ENCODE data around the gene HNRNPUL2. TPM values are rescaled to one million over a fixed set of nuclear protein-coding genes. Genes with fewer than 3 reads are reported as not detected.
"Not testable (repeated sequence)": the region's sequence is repeated elsewhere in the genome, so short reads cannot be mapped to it uniquely, and the experiment has no call there.

HNRNPUL2 gene
- total and polyA plus RNA-seq, 2 of the 4 experiments (the other 2 are of a cell fraction), result 3.9 to 30.2 TPM

DNA sequence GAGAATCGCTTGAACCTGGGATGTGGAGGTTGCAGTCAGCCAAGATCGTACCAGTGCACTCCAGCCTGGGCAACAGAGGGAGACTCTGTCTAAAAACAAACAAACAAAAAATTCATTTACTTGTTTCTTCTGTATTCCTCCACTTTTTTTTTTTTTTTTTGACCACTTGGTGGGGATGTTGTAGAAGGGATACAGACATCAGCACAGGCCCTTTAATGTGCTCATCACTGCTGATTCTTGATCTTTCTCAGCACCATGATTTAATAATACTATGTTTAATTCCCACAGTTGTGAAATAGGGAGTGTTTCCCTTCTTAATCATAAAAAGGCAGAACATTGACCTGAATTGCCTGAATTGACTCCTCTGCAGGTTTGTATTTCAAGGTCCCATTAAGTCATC, 5.6 kb upstream of the HNRNPUL2 start:
- no peak overlapping the region for H3K23ac ChIP-seq (ENCODE audit: low read depth, low read length)
- H3K4me2 ChIP-seq (ENCODE audit: low read depth, low read length), result no peak overlapping the region
- intact Hi-C loops (cut with micrococcal nuclease), result no loop called here
- peaks cover 2% of the 10 kb centered on the region; the same call in 1 of the 2 replicates for H3K4me1 ChIP-seq (ENCODE audit: control insufficient read depth, insufficient read depth, low read length)
- H2BK120ac ChIP-seq (ENCODE audit: low read depth, low read length), result no peak overlapping the region
- H2AK5ac ChIP-seq (ENCODE audit: low read depth, low read length), result no peak overlapping the region
- no peak overlapping the region for H4K8ac ChIP-seq (ENCODE audit: low read depth in 2 of 2, low read length in 2 of 2)
- ATAC-seq (ENCODE audit: low read depth) (no peak), DNase-seq (peak; percentile 36)
- H2BK15ac ChIP-seq (ENCODE audit: low read depth, low read length), result no peak overlapping the region
- H2AFZ ChIP-seq (replicated peaks; ENCODE audit: low read length, poor library complexity), result no peak overlapping the region
- H3K9me1 ChIP-seq (ENCODE audit: insufficient read depth, low read length), result no peaks in the 10 kb centered on the region
- H3K14ac ChIP-seq (replicated peaks; ENCODE audit: low read depth, low read length), result no peak overlapping the region
- H3K18ac ChIP-seq (ENCODE audit: low read depth, low read length), result no peak overlapping the region
- ChIA-PET CTCF (interaction anchor here (0.7 kb wide), 1 partner anchor 13 kb away, joined by 3 read pairs; no protein-coding TSS in a partner anchor), POLR2A (ENCODE audit: unreplicated experiment) (no interaction called here)
- H3K9me3 ChIP-seq (ENCODE audit: control insufficient read depth, insufficient read depth, low read length), result no peaks in the 10 kb centered on the region
- WGBS, 2 experiments (ENCODE audit: extremely low coverage in 2 of 2, insufficient read length in 1 of 2), result no CpG with 5 or more reads among the region's 2 CpGs
- no peak overlapping the region for H4K91ac ChIP-seq (ENCODE audit: insufficient read depth, low read depth, low read length)
- no peak overlapping the region for H2BK5ac ChIP-seq (ENCODE audit: low read depth, low read length, poor library complexity, severe bottlenecking)
- no TSS peak for BruUV-seq (replicated peaks)
- in situ Hi-C loops (cut with MboI; ENCODE audit: low sequenced_read_pairs), result no loop called here
- peak; percentile 46 for TF ChIP-seq RAD21 (IDR thresholded peaks at IDR 0.05; ENCODE audit: low read length)
- 0 out of 2 replicates have a peak, but pooled peaks have one; percentile 21 for TF ChIP-seq CEBPB (IDR thresholded peaks at IDR 0.05; ENCODE audit: low read depth, low read length)
- no peak for TF ChIP-seq RFX5 (IDR thresholded peaks at IDR 0.05; ENCODE audit: low read depth, low read length)
- TF ChIP-seq, protein P1, sequence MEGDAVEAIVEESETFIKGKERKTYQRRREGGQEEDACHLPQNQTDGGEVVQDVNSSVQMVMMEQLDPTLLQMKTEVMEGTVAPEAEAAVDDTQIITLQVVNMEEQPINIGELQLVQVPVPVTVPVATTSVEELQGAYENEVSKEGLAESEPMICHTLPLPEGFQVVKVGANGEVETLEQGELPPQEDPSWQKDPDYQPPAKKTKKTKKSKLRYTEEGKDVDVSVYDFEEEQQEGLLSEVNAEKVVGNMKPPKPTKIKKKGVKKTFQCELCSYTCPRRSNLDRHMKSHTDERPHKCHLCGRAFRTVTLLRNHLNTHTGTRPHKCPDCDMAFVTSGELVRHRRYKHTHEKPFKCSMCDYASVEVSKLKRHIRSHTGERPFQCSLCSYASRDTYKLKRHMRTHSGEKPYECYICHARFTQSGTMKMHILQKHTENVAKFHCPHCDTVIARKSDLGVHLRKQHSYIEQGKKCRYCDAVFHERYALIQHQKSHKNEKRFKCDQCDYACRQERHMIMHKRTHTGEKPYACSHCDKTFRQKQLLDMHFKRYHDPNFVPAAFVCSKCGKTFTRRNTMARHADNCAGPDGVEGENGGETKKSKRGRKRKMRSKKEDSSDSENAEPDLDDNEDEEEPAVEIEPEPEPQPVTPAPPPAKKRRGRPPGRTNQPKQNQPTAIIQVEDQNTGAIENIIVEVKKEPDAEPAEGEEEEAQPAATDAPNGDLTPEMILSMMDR (conservative IDR thresholded peaks at IDR 0.05; ENCODE audit: low read depth, low read length), result peak; percentile 28; the same call in 1 of the 2 replicates
- H4K5ac ChIP-seq (ENCODE audit: low read depth, low read length), result no peak overlapping the region
- no peak overlapping the region for H3K27ac ChIP-seq (ENCODE audit: insufficient read depth, low read length)
- peaks cover 18% of the 10 kb centered on the region for H3K36me3 ChIP-seq (ENCODE audit: control insufficient read depth, insufficient read depth, low read length)
- peaks cover 3% of the 10 kb centered on the region for H4K20me1 ChIP-seq (ENCODE audit: insufficient read depth, low read length)
- no peak overlapping the region for H3K4me3 ChIP-seq (ENCODE audit: insufficient read depth, low read depth, low read length)
- H3K27me3 ChIP-seq (ENCODE audit: control insufficient read depth, insufficient read depth, low read length), result no peaks in the 10 kb centered on the region
- H2BK20ac ChIP-seq (ENCODE audit: low read depth, low read length), result no peak overlapping the region
- dilution Hi-C loops (cut with HindIII; ENCODE audit: low sequenced_read_pairs, unreplicated experiment), result no loop called here
- no peak overlapping the region for H3K4ac ChIP-seq (ENCODE audit: low read depth, low read length)
- no peak overlapping the region for H2AK9ac ChIP-seq (replicated peaks; ENCODE audit: low read depth, low read length, poor library complexity)
- no peak overlapping the region for H3K56ac ChIP-seq (ENCODE audit: extremely low read depth, insufficient read depth, low read length)
- H3K79me1 ChIP-seq (ENCODE audit: low read depth in 1 of 2, low read length in 2 of 2), result peaks cover 16 to 40% of the 10 kb centered on the region in 2 experiments
- no peak overlapping the region for H3K9ac ChIP-seq (ENCODE audit: low read depth, low read length)

DNA sequence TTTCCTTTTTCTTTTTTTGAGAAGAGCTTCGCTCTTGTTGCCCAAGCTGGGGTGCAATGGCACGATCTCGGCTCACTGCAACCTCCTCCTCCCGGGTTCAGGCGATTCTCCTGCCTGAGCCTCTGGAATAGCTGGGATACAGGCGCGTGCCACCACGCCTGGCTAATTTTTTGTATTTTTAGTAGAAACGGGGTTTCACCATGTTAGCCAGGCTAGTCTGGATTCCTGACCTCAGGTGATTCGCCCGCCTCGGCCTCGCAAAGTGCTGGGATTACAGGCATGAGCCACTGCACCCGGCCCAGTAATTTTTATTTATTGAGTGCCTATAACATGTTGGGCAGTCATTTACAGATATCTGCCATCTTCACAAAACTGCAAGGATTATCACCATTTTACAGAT, 2.8 kb upstream of the HNRNPUL2 start:
- H2BK5ac ChIP-seq (ENCODE audit: low read depth, low read length, poor library complexity, severe bottlenecking); H4K8ac ChIP-seq (ENCODE audit: low read depth in 2 of 2, low read length in 2 of 2); H3K27ac ChIP-seq (ENCODE audit: insufficient read depth, low read length); H2AK9ac ChIP-seq (replicated peaks; ENCODE audit: low read depth, low read length, poor library complexity); POLR2A ChIA-PET (ENCODE audit: unreplicated experiment); DNase-seq; H3K9me3 ChIP-seq (ENCODE audit: control insufficient read depth, insufficient read depth, low read length); H3K18ac ChIP-seq (ENCODE audit: low read depth, low read length); H2AK5ac ChIP-seq (ENCODE audit: low read depth, low read length); H3K9ac ChIP-seq (ENCODE audit: low read depth, low read length); H3K4ac ChIP-seq (ENCODE audit: low read depth, low read length); H2BK20ac ChIP-seq (ENCODE audit: low read depth, low read length); ATAC-seq (ENCODE audit: low read depth); dilution Hi-C loops (cut with HindIII; ENCODE audit: low sequenced_read_pairs, unreplicated experiment); H2AFZ ChIP-seq (replicated peaks; ENCODE audit: low read length, poor library complexity); BruUV-seq (replicated peaks); H4K91ac ChIP-seq (ENCODE audit: insufficient read depth, low read depth, low read length); H3K36me3 ChIP-seq (ENCODE audit: control insufficient read depth, insufficient read depth, low read length); H3K4me1 ChIP-seq (ENCODE audit: control insufficient read depth, insufficient read depth, low read length); H3K9me1 ChIP-seq (ENCODE audit: insufficient read depth, low read length); intact Hi-C loops (cut with micrococcal nuclease); H2BK120ac ChIP-seq (ENCODE audit: low read depth, low read length); H3K56ac ChIP-seq (ENCODE audit: extremely low read depth, insufficient read depth, low read length); H2BK15ac ChIP-seq (ENCODE audit: low read depth, low read length); in situ Hi-C loops (cut with MboI; ENCODE audit: low sequenced_read_pairs); H3K27me3 ChIP-seq (ENCODE audit: control insufficient read depth, insufficient read depth, low read length); H3K14ac ChIP-seq (replicated peaks; ENCODE audit: low read depth, low read length); H4K5ac ChIP-seq (ENCODE audit: low read depth, low read length); H3K4me3 ChIP-seq (ENCODE audit: insufficient read depth, low read depth, low read length): not testable (repeated sequence)
- Histone ChIP-seq H3K23ac (ENCODE audit: low read depth, low read length) (peak overlapping the region; percentile 12; the same call in 1 of the 2 replicates), H3K4me2 (ENCODE audit: low read depth, low read length) (peak overlapping the region; percentile 80), H4K20me1 (ENCODE audit: insufficient read depth, low read length) (peaks cover 24% of the 10 kb centered on the region), H3K79me1 (ENCODE audit: low read depth in 1 of 2, low read length in 2 of 2) (peaks cover 10 to 36% of the 10 kb centered on the region in 2 experiments)
- CTCF ChIA-PET, result interaction anchor here (0.6 to 1.0 kb wide), 2 partner anchors 335 to 389 kb away, joined by 3 to 5 read pairs; no protein-coding TSS in a partner anchor
- WGBS, 2 experiments (ENCODE audit: extremely low coverage in 2 of 2, insufficient read length in 1 of 2), result 63% methylated on average over 1 of the region's 14 CpGs; no CpG with 5 or more reads in 1 of the 2 experiments

Data from IMR-90 (cell line).